GM12874 (cell line): ENCODE data around the gene ACVR2A.

Experiments used
- TF ChIP-seq, protein P1 (sequence below): IDR thresholded peaks from 2 replicates; pipeline ENCODE4 v1.5.1; 2011; ENCODE audit warnings: low read depth, mild to moderate bottlenecking, control low read depth, low read length, moderate library complexity; ENCODE audit not compliant: insufficient read depth

ACVR2A gene

DNA sequence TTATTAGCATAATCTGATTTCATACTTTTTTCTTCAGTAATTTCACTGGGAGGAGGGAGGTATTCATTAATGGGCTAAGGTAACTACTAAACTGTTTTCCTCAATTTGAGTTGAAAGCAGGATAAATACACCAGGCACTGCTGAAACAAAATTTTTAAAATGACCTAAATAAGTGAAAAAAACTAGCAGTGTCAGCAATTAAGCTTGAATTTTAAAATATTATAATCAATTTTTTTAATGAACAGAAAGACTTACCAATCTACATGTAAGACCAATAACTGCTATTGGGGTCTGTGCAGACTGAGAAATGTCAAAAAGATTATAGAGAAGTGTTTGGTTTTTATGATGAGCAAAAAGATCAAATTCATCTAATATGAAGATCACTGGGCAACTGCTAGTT lies 107.3 kb downstream of the ACVR2A start:
- TF ChIP-seq, protein P1, sequence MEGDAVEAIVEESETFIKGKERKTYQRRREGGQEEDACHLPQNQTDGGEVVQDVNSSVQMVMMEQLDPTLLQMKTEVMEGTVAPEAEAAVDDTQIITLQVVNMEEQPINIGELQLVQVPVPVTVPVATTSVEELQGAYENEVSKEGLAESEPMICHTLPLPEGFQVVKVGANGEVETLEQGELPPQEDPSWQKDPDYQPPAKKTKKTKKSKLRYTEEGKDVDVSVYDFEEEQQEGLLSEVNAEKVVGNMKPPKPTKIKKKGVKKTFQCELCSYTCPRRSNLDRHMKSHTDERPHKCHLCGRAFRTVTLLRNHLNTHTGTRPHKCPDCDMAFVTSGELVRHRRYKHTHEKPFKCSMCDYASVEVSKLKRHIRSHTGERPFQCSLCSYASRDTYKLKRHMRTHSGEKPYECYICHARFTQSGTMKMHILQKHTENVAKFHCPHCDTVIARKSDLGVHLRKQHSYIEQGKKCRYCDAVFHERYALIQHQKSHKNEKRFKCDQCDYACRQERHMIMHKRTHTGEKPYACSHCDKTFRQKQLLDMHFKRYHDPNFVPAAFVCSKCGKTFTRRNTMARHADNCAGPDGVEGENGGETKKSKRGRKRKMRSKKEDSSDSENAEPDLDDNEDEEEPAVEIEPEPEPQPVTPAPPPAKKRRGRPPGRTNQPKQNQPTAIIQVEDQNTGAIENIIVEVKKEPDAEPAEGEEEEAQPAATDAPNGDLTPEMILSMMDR = no peak

DNA sequence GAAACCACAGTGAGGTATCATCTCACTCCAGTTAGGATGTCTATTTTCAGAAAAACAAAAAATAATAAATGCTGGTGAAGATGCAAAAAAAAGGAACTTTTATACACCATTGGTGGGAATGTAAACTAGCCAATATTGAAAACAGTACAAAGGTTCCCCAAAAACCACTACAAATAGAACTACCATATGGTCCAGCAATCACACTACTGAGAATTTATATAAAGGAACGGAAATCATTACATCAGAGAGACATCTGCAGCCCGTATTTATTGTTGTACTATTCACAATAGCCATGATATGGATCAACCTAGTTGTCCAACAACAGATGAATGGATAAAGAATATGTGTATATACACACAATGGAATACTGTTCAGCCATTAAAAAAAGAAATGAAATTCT lies 123.7 kb downstream of the ACVR2A start:
- TF ChIP-seq, protein P1 = no peak

DNA sequence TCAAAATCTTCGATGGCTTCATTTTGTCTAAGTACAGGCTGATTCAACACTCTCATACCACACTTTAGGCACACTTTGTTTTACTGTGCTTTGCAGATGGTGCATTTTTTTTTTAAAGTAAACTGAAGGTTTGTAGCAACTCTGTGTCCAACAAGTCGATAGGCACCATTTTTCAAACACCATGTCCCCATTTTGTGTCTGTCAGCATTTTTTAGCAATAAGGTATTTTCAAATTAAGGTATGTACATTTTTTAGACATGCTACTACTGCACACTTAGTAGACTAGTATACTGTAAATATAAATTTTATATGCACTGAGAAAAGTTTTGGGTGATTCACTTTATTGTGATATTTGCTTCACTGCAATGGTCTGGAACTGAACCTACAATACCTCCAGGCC lies 131.3 kb downstream of the ACVR2A start:
- TF ChIP-seq, protein P1 = no peak

DNA sequence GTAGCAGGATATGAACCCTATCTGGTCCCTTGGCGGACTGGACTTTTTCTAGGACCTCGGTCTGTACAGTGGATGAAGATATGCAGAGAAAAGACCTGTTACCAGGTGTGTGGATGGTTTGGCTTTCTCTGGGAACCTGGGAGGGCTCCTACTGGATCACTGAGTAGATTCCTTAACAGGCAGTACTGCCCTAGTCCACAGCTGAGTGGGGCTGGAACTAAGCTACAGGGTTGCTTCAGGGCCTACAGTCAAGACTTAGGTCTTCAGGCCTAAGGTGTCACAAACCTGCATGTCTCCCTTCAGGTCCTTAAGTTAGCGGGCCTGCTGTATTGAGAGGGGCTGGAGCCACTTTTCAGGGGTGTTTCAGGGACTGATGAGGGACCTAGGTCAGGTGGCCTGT lies 132.8 kb downstream of the ACVR2A start:
- TF ChIP-seq, protein P1 = no peak
